ENCODE data around the gene ASRGL1.

The ASRGL1 gene

GRCh38 chr11:62394825-62395538 lies 57.7 kb downstream of the ASRGL1 start:
- Histone ChIP-seq H3K4me3 (ENCODE audit: low read depth, low read length) (peak overlapping the region; percentile 56), H3K4me1 (peaks cover 2% of the 10 kb centered on the region), H3K36me3 (no peaks in the 10 kb centered on the region), H3K9me3 (no peaks in the 10 kb centered on the region), H3K27me3 (no peaks in the 10 kb centered on the region)
- peak; percentile 93 for DNase-seq
- TF ChIP-seq, protein P1, sequence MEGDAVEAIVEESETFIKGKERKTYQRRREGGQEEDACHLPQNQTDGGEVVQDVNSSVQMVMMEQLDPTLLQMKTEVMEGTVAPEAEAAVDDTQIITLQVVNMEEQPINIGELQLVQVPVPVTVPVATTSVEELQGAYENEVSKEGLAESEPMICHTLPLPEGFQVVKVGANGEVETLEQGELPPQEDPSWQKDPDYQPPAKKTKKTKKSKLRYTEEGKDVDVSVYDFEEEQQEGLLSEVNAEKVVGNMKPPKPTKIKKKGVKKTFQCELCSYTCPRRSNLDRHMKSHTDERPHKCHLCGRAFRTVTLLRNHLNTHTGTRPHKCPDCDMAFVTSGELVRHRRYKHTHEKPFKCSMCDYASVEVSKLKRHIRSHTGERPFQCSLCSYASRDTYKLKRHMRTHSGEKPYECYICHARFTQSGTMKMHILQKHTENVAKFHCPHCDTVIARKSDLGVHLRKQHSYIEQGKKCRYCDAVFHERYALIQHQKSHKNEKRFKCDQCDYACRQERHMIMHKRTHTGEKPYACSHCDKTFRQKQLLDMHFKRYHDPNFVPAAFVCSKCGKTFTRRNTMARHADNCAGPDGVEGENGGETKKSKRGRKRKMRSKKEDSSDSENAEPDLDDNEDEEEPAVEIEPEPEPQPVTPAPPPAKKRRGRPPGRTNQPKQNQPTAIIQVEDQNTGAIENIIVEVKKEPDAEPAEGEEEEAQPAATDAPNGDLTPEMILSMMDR (IDR thresholded peaks at IDR 0.05; ENCODE audit: low read depth, low read length) = peak; percentile 67

- H3K36me3 ChIP-seq = no peaks in the 10 kb centered on the region
- peaks cover 8% of the 10 kb centered on the region for H3K4me1 ChIP-seq
- TF ChIP-seq, protein P1 (IDR thresholded peaks at IDR 0.05; ENCODE audit: low read depth, low read length) = no peak
- DNase-seq = no peak
- H3K4me3 ChIP-seq (ENCODE audit: low read depth, low read length) = no peak overlapping the region
- H3K9me3 ChIP-seq = no peaks in the 10 kb centered on the region
- H3K27me3 ChIP-seq = no peaks in the 10 kb centered on the region
Measured at GRCh38 chr11:62395885-62396551, 58.8 kb downstream of the ASRGL1 start.

DNA sequence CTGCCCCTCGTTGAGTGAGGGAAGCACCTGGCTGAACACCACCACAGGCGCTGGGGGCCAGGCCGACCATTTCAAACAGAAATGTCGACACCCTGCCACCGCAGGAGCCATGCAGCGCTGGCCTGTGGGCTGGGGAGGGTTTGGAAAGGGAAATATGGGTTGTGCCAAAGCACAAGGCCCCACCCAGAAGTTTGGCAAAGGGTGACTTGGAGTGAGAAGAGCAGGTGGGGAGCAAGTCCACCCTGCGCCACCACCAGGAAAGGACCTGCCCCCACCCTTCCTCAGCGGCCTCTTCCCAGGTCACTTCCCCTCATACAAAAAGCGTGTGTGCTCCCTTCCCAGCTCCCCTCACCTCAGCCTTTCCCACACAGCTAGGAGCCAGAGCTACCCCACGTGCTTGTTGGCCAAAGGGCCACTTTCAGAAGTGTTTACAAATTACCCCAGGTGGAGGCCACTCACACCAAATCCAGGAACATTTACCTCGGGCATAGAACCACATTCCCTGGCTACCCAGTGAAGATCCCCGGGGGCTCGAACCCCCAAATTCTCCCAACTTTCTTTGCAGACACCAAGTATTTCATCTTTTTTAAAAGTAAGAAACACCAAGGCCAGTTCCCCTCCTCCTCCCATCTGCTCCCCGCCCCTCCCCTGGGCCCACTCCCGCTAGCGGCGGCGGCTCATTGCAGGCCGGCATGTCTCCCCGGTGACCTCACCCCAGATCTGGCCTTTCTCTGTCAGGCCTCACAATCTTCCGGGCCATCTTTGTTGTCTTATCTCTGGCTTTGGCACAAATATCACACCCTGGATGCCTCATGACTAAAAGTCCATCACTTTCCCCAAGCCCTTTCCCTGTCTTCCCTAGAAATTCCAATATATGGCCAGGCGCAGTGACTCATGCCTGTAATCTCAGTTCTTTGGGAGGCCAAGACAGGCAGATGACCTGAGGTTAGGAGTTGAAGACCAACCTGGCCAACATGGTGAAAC lies 61.1 kb downstream of the ASRGL1 start:
- H3K4me1 ChIP-seq = peaks cover 9% of the 10 kb centered on the region
- no peaks in the 10 kb centered on the region for H3K36me3 ChIP-seq
- DNase-seq = peak; percentile 39
- H3K9me3 ChIP-seq = no peaks in the 10 kb centered on the region
- no peak overlapping the region for H3K4me3 ChIP-seq (ENCODE audit: low read depth, low read length)
- H3K27me3 ChIP-seq = no peaks in the 10 kb centered on the region
- TF ChIP-seq, protein P1 (IDR thresholded peaks at IDR 0.05; ENCODE audit: low read depth, low read length) = no peak

DNA sequence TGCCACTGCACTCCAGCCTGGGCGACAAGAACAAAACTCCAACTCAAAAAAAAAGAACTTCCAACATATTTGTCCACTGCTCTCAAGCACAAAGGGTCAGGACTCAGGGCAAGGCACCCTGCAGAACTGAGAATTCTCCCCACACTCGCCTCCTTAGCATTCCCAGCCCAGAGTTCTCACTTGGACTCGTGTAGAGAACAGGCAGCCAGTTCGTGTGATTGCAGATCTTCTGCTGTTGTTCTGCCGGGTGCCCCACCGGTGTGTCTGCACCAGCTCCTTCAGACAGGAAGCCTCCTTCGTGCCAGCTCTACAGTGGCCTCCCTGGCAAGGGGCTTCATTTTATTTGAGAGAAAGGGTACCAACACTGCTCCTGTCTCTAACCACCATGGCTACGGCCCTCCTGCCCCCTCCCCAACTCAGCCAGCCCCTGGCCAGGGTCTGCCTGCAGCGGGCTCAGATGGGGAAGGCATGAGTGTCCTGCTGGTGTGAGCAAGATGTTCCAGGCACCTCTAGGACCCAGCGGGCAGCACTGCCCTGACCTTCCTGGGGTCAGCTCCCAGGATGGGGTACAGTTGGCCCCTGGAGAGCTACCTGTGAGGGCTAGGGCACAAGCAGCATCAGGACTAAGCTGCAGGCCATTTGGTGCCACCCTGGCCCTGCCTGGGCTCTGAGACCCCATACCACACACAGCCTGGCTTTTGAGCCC lies 62.1 kb downstream of the ASRGL1 start:
- no peak for DNase-seq
- Histone ChIP-seq H3K27me3 (no peaks in the 10 kb centered on the region), H3K4me3 (ENCODE audit: low read depth, low read length) (no peak overlapping the region), H3K9me3 (no peaks in the 10 kb centered on the region), H3K4me1 (peaks cover 9% of the 10 kb centered on the region), H3K36me3 (no peaks in the 10 kb centered on the region)
- TF ChIP-seq, protein P1 (IDR thresholded peaks at IDR 0.05; ENCODE audit: low read depth, low read length) = no peak

DNA sequence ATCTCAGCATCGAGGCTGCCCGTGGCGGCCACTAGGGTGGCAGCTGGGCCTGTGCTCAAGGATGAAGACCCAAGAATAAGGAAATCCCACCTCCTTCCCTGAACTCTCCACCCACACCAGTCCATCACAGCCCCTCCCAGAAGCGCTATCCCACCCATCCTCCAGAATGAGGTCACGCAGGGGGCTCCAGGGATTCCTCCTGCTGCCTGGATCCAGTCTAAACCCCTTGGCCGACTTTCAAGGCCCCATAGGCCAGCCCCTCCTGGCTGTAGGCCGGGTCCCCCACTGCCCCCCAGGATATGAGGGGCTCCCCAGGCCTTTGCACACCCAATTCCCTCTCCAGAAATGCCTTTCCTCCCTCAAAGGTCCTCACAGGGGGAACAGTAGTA lies 62.6 kb downstream of the ASRGL1 start:
- no peak for DNase-seq
- H3K4me3 ChIP-seq (ENCODE audit: low read depth, low read length) = no peak overlapping the region
- no peaks in the 10 kb centered on the region for H3K9me3 ChIP-seq
- peaks cover 9% of the 10 kb centered on the region for H3K4me1 ChIP-seq
- TF ChIP-seq, protein P1 (IDR thresholded peaks at IDR 0.05; ENCODE audit: low read depth, low read length) = no peak
- H3K36me3 ChIP-seq = no peaks in the 10 kb centered on the region
- H3K27me3 ChIP-seq = no peaks in the 10 kb centered on the region

Measured in BE2C (cell line).